HG02571 (cell line): ENCODE results near the gene UBE2H.
"Not testable (repeated sequence)": the region's sequence is repeated elsewhere in the genome, so short reads cannot be mapped to it uniquely, and the experiment has no call there.

Experiments used
- ATAC-seq: cut with Tn5 transposase; IDR thresholded peaks from one replicate; pipeline ENCODE4 v1.9.1; 2021; ENCODE audit warnings: mild to moderate bottlenecking, moderate library complexity; ENCODE audit not compliant: unreplicated experiment

Gene UBE2H

DNA sequence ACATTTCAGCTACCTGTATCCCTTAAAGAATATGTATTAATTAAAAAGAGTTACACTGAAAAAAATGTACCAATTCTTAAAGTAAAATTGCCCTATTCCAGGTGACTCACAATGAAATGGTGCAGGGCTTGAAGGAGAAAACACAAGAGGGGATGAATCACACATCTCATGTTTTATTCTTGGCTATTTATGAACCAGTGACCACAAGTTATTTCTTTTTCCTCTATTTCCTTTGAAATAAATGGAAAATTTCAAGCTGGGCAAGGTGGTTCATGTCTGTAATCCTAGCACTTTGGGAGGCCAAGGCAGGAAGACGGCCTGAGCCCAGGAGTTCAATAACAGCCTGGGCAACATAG, 106.8 kb downstream of the UBE2H start:
- ATAC-seq: no peak

DNA sequence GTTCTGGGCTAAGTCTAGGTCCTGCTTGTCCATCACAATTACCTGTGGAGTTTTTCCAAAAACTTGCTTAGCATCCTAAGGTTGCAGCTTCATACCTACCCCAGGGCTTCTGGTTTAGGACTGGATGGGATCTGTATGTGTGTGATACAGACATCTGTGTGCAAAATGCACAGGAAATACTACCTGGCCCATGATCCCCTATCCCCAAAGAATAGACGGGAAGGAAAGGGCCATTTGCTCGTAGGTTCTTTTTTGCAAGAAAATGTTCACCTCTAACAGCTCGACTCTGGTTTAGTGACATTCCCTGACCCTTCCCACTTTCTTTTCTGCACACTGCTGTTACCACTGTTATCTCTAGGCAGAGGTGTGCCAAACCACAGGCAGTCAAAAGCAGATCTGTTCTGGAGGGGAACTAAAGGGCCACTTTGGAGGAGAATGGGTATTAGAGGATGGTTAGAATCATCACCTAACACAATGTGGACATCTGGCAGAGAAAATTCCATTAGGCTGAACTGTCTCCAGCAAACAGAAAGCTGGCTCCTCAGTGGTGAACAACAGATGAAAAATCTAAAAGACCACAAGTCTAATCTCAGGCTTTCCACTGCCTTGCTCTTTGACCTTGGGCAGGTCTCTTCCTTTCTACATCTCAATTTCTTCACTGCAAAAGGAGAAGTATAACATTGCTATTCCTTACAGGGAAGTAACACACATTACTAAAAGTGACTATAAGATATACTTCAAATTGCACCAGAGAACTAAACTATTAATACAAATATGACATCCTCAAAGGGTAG, 107.4 kb downstream of the UBE2H start:
- no peak for ATAC-seq

- no peak for ATAC-seq
These were observed 108.6 kb downstream of the UBE2H start for GRCh38 chr7:129843978-129844840.

DNA sequence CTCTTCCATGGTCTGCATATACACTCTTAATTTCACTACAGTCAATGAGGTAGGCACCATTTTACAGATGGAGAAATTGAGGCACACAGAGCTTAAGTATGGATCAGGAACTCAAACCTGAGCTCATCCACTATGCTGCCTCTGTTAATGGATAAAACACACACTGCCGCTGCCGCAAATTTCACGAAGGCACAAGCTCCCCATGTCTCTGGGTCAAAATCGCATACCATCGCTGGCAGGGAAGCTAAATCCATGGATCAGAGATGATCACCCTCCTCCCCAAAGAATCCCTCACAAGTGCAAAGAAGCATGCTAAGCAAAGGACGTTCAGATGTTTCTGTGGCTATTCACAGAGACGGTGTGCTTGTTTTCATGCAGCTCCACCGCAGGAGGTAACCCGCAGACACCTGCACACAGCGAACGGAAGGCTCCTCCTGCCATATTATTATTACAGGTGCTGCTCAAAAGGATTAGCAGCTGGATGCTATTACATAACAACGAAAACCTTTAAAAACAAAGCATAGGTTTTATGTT, 109.3 kb downstream of the UBE2H start:
- ATAC-seq: no peak

DNA sequence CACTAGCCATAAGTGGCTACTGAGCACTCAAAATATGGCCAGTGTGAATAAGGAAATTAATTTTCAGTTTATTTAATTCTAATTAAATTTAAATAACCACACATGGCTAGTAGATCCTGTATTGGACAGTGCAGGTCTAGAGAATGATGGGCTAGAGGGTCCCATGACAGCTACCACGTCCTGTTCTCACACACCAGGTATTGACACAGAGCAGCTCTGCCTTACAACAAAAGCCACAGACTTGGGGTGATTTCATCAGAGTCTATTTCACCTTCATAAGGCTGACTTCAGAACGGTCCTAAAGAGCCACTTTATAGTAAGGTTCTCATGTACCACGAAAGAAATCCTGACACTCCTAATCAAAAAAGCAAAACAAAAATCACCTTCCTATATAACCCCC, 111.3 kb downstream of the UBE2H start:
- no peak for ATAC-seq

DNA sequence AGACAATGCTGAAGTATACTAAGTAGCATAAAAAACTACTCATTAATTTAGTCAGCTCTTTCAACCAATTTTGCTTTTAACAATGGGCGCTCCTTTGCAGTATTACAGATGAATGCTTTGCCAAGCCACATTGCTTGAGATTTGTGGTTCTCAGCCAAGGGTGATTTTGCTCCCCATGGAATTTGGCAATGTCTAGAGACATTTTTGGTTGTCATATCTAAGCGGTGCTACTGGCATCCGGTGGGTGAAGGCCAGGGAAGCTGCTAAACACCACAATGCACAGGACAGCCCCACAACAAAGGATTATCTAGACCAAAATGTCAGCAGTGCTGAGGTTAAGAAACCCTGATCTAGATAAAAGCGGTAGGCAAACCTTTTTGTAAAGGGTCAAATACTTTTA, 112.0 kb downstream of the UBE2H start:
- ATAC-seq: no peak

GRCh38 chr7:129836983-129837382, 115.8 kb downstream of the UBE2H start:
- no peak for ATAC-seq

- no peak for ATAC-seq
These were observed 117.2 kb downstream of the UBE2H start for GRCh38 chr7:129835569-129835968.

- not testable (repeated sequence) for ATAC-seq
These were observed 119.4 kb downstream of the UBE2H start for GRCh38 chr7:129833353-129833752.

- no peak for ATAC-seq
These were observed 120.0 kb downstream of the UBE2H start for GRCh38 chr7:129832701-129833227.

DNA sequence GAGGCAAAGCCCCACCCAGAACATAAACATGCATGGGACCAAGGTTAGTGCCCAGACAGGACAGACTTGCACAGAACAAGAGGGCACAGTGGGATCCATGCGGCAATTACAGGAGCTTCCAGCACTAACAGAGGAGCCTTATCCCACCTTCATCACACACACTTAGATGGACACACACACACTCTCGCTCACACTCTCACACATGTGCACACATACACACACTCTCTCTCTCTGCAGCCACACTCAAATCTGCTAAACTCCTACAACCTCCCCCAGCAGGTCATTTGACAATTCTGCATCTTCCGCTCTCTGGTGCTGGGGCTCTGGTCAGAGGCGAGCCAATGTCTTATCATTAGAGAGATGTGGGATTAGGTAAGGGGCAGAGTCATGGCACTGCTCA, 120.5 kb downstream of the UBE2H start:
- ATAC-seq: no peak

DNA sequence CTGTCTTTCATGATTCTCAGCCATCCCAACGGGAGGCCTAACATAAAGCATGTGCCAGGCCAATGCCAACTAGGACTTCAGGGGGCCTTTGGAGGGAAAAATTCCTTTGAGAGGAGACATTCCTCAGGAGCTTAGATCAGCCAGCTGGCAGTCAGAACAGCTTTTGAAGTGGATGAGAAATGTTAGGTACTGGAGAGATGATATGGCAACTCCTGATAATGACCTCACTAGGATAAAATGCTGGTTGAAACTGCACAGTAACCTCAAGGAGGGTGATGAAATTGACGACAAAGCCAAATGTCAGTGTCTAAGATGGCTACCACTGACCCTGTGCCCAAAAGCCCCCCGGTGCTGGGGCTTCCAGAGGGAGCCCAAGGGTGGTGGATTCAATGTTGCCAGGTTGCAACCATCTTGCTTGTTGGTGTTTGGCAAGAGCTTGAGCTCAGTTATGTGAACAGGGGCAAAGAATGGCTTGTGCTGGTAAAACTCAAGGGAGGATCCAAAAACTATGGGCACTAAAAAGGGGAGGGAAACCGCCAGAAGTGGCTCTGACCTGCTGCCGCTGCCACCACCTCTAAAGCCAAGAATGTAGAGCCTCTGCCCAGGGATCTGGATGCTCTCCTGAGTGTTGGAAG, 121.2 kb downstream of the UBE2H start:
- ATAC-seq: no peak

- ATAC-seq: no peak
These were observed 121.8 kb downstream of the UBE2H start for GRCh38 chr7:129830949-129831348.

GRCh38 chr7:129829737-129830631, 122.8 kb downstream of the UBE2H start:
- no peak for ATAC-seq

- no peak for ATAC-seq
These were observed 123.6 kb downstream of the UBE2H start for GRCh38 chr7:129828989-129829736.

DNA sequence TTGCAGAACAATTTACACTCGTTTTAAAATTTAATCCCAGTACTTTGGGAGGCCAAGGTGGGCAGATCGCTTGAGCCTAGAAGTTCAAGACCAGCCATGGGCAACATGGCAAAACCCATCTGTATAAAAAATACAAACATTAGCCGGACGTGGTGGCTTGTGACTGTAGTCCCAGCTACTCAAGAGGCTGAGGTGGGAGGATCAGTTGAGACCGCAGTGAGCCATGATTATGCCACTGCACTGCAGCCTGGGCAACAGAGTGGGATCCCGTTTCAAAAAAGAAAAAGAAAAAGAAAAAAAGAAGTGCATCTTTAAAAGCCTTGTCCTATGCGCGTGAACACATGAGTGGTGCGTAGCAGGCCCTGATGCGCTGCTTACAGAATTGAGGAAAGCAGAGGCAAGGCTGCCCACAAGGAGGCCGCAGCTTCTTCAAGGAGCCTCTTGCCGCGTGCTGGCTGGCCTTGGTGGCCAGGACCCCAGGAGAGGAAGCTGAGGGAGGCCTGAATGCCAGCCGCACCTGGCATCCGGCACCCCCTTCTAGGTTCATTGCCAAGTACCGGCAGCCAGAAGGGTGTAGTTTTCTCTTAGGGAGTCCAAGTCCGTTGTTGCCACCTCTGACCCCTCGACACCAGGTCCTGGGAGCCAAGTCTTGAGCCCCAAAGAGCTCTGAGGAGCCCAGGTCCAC, 124.5 kb downstream of the UBE2H start:
- no peak for ATAC-seq

- ATAC-seq: no peak
These were observed 125.2 kb downstream of the UBE2H start for GRCh38 chr7:129827467-129827990.

- ATAC-seq: not testable (repeated sequence)
These were observed 125.9 kb downstream of the UBE2H start for GRCh38 chr7:129826895-129827294.
